ENCODE results near the gene IL23A.

DNA sequence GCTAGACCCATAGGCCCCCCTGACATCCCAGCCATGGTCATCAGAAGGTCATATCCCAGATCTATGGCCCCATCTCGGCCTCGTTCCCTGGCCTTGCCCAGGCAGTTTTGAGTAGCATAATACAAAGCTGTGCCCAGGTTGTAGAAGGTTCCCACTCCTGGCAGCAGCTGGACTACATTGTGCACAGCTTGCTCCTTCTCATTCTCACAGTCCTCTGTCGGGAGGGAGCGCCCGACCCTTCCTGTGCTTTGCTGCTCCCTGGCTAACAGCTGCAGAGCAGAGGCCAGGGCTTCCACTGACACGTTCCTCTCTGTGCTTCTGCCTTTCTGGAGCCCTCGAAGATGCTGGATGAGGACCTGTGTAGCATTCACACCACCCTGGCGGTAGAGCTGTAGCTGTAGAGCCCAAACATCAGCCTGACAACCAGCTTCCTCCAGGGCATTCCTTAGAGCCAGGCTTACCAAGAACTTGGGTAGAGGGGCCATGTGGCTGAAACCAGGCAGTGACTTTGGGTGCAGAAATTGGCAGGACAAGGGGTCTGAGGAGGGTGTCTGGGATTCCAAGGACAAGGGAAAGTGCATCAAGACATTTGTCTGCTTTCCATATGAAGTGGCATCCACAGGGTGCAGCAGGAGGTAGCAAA lies 22.9 kb downstream of the IL23A start:
- TF ChIP-seq GATA2 (IDR thresholded peaks at IDR 0.05; ENCODE audit: low read depth, low read length) (no peak), GATA3 (IDR thresholded peaks at IDR 0.05; ENCODE audit: low read depth, low read length) (no peak)

Measured in SH-SY5Y (cell line).